Measurements from ENCODE around the gene PPP1R26.

DNA sequence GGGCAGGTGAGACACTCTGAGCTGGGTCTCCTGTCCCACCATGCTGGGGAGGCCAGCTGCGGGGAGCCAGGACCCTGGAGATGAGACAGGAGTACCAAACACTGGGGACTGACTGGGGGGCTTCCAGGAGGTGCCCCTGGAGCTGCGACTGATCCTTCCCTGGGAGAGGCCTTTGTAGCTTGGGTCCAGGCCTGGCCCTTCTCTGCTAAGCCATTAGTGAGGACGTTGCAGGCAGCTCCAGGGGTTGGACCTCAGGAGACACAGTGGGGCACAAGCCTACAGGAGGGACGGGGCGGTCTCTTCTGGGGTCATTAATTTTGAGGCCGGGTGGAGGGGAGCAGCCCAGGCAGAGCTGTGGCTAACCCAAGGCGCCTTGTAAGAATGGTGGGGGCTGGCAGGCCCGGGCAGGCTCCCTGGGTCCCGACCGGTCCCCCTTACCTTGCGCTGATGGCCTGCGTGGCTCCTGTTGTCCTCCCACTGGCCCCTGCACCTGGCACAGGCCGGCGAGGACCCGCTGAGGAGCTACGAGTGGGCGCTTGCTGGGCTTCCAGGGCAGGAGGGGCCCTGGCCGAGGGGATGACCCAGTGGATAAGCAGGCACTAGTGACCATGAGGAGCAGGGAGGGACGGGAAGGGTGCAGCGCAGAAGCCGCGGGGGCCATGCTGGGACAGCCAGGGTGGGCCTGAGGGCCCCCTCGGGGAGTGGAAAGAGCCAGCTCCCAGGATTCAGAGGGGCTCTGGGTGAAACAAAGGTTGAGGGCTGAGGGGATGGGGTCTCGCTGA lies 26.0 kb downstream of the PPP1R26 start:
- TF ChIP-seq, protein P1, sequence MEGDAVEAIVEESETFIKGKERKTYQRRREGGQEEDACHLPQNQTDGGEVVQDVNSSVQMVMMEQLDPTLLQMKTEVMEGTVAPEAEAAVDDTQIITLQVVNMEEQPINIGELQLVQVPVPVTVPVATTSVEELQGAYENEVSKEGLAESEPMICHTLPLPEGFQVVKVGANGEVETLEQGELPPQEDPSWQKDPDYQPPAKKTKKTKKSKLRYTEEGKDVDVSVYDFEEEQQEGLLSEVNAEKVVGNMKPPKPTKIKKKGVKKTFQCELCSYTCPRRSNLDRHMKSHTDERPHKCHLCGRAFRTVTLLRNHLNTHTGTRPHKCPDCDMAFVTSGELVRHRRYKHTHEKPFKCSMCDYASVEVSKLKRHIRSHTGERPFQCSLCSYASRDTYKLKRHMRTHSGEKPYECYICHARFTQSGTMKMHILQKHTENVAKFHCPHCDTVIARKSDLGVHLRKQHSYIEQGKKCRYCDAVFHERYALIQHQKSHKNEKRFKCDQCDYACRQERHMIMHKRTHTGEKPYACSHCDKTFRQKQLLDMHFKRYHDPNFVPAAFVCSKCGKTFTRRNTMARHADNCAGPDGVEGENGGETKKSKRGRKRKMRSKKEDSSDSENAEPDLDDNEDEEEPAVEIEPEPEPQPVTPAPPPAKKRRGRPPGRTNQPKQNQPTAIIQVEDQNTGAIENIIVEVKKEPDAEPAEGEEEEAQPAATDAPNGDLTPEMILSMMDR (IDR thresholded peaks at IDR 0.05): no peak
- TF ChIP-seq POLR2A (IDR thresholded peaks at IDR 0.05) (no peak), EP300 (IDR thresholded peaks at IDR 0.05) (no peak)

Data from tibial nerve (tissue), 4 donors.